Neural cell (in vitro differentiated cells): Measurements from ENCODE around the gene DNM3.

ENCODE experiments used
- CTCF ChIP-seq: fragments of 450-650 bp; IDR thresholded peaks from 2 replicates; pipeline ENCODE4 v1.5.1; 2014; ENCODE audit warnings: antibody characterized with exemption, mild to moderate bottlenecking, moderate library complexity; ENCODE audit not compliant: poor library complexity, severe bottlenecking
- EP300 ChIP-seq: fragments of 450-650 bp; conservative IDR thresholded peaks from 2 replicates; pipeline ENCODE4 v1.6.1; 2014; ENCODE audit warnings: antibody characterized with exemption, mild to moderate bottlenecking, moderate library complexity; ENCODE audit not compliant: poor library complexity, severe bottlenecking
- EZH2 ChIP-seq: fragments of 200-600, 300-800 bp; shearing (Covaris generic), sonication (generic); IDR thresholded peaks from 2 replicates; pipeline ENCODE4 v1.6.1; 2014; ENCODE audit warnings: antibody characterized with exemption, low read length, borderline replicate concordance, mild to moderate bottlenecking; ENCODE audit not compliant: insufficient read depth, poor library complexity, severe bottlenecking
- MXI1 ChIP-seq: fragments of 450-650 bp; conservative IDR thresholded peaks from 2 replicates; pipeline ENCODE4 v1.6.1; 2014; ENCODE audit warnings: antibody characterized with exemption, mild to moderate bottlenecking; ENCODE audit not compliant: poor library complexity, severe bottlenecking
- POLR2AphosphoS5 ChIP-seq: IDR thresholded peaks from 2 replicates; pipeline ENCODE4 v1.6.1; 2012
- RAD21 ChIP-seq: fragments of 450-650 bp; conservative IDR thresholded peaks from 2 replicates; pipeline ENCODE4 v1.6.1; 2014; ENCODE audit warnings: antibody characterized with exemption, mild to moderate bottlenecking, moderate library complexity
- REST ChIP-seq: IDR thresholded peaks from 2 replicates; pipeline ENCODE4 v1.6.1; 2012; ENCODE audit warnings: borderline replicate concordance
- TAF1 ChIP-seq: IDR thresholded peaks from 2 replicates; pipeline ENCODE4 v1.6.1; 2012; ENCODE audit warnings: low read depth

GRCh38 chr1:171835891-171836290 lies 5.4 kb upstream of the DNM3 start:
- TF ChIP-seq CTCF (no peak), EZH2 (no peak), REST (no peak), RAD21 (no peak), POLR2AphosphoS5 (no peak), TAF1 (no peak), MXI1 (no peak), EP300 (no peak)
